Measurements from ENCODE around the gene PPP6C.
"Not testable (repeated sequence)": the region's sequence is repeated elsewhere in the genome, so short reads cannot be mapped to it uniquely, and the experiment has no call there.

PPP6C gene

GRCh38 chr9:125189361-125190289, at the start of gene PPP6C:
Gene PPP6C (minus strand): TSS chr9:125189803. CDS start chr9:125189718, 85 bp downstream.
- peak; percentile 68 for DNase-seq (ENCODE audit: low read depth)

GRCh38 chr9:125238915-125239446, 49.4 kb upstream of the PPP6C start:
- no peak for DNase-seq (ENCODE audit: low read depth)

GRCh38 chr9:125238127-125238914, 48.7 kb upstream of the PPP6C start:
- no peak for DNase-seq (ENCODE audit: low read depth)

- not testable (repeated sequence) for DNase-seq (ENCODE audit: low read depth)
Observed at GRCh38 chr9:125236520-125237159, 47.0 kb upstream of the PPP6C start.

- no peak for DNase-seq (ENCODE audit: low read depth)
Observed at GRCh38 chr9:125235804-125236519, 46.4 kb upstream of the PPP6C start.

- DNase-seq (ENCODE audit: low read depth), result not testable (repeated sequence)
Observed at GRCh38 chr9:125234099-125234498, 44.5 kb upstream of the PPP6C start.

- DNase-seq (ENCODE audit: low read depth), result peak; percentile 97
Observed at GRCh38 chr9:125233678-125234077, 44.1 kb upstream of the PPP6C start.

- DNase-seq (ENCODE audit: low read depth), result no peak
Observed at GRCh38 chr9:125227761-125228160, 38.2 kb upstream of the PPP6C start.

GRCh38 chr9:125224858-125225257, 35.3 kb upstream of the PPP6C start:
- DNase-seq (ENCODE audit: low read depth), result not testable (repeated sequence)

- DNase-seq (ENCODE audit: low read depth), result no peak
Observed at GRCh38 chr9:125218621-125219020, 29.0 kb upstream of the PPP6C start.

- DNase-seq (ENCODE audit: low read depth), result no peak
Observed at GRCh38 chr9:125214186-125214585, 24.6 kb upstream of the PPP6C start.

GRCh38 chr9:125204477-125204876, 14.9 kb upstream of the PPP6C start:
- DNase-seq (ENCODE audit: low read depth), result no peak

- DNase-seq (ENCODE audit: low read depth), result no peak
Observed at GRCh38 chr9:125202846-125203618, 13.4 kb upstream of the PPP6C start.

GRCh38 chr9:125200216-125201047, 10.8 kb upstream of the PPP6C start, which contains the start of gene RABEPK:
Gene RABEPK (plus strand): TSS chr9:125200542. CDS start chr9:125203014, 2,472 bp downstream.
- peak; percentile 65 for DNase-seq (ENCODE audit: low read depth)

GRCh38 chr9:125195591-125195990, 6.0 kb upstream of the PPP6C start:
- DNase-seq (ENCODE audit: low read depth), result not testable (repeated sequence)

- DNase-seq (ENCODE audit: low read depth), result not testable (repeated sequence)
Observed at GRCh38 chr9:125194466-125194865, 4.9 kb upstream of the PPP6C start.

GRCh38 chr9:125190361-125190801, 778 bp upstream of the PPP6C start:
- DNase-seq (ENCODE audit: low read depth), result no peak

- DNase-seq (ENCODE audit: low read depth), result no peak
Observed at GRCh38 chr9:125189011-125189360, 617 bp downstream of the PPP6C start.

- no peak for DNase-seq (ENCODE audit: low read depth)
Observed at GRCh38 chr9:125183561-125183960, 6.0 kb downstream of the PPP6C start.

- no peak for DNase-seq (ENCODE audit: low read depth)
Observed at GRCh38 chr9:125183054-125183453, 6.5 kb downstream of the PPP6C start.

Measured in HS-5 (cell line).